AG04449 (cell line): ENCODE results near the gene HEATR5B.

Experiments used
- CTCF ChIA-PET: fragments of 350-600 bp; formaldehyde crosslinking; extraction: SDS; loops from one replicate; lab custom pipeline; 2021; ENCODE audit warnings: antibody characterized with exemption; lab: Yijun Ruan, JAX
- POLR2A ChIA-PET: fragments of 400-600, 350-600 bp; formaldehyde crosslinking; extraction: SDS; loops from one replicate; lab custom pipeline; 2020; ENCODE audit warnings: antibody characterized with exemption, inconsistent platforms; lab: Yijun Ruan, JAX
- DNase-seq: peaks from one replicate; pipeline ENCODE4 v3.0.0-alpha.2; 2010; ENCODE audit warnings: low read depth, low spot score
- H3K4me3 ChIP-seq: 2 replicates; pipeline ENCODE4 v1.5.1; 2011; ENCODE audit warnings: low read depth, mild to moderate bottlenecking, control low read depth, low read length
- TF ChIP-seq, protein P1 (sequence below): IDR thresholded peaks from one replicate; pipeline ENCODE4 v1.5.1; 2011; ENCODE audit warnings: mild to moderate bottlenecking, moderate library complexity, low read length, control low read depth, inconsistent platforms; ENCODE audit not compliant: insufficient read depth; ENCODE audit errors: missing control alignments

The HEATR5B gene

DNA sequence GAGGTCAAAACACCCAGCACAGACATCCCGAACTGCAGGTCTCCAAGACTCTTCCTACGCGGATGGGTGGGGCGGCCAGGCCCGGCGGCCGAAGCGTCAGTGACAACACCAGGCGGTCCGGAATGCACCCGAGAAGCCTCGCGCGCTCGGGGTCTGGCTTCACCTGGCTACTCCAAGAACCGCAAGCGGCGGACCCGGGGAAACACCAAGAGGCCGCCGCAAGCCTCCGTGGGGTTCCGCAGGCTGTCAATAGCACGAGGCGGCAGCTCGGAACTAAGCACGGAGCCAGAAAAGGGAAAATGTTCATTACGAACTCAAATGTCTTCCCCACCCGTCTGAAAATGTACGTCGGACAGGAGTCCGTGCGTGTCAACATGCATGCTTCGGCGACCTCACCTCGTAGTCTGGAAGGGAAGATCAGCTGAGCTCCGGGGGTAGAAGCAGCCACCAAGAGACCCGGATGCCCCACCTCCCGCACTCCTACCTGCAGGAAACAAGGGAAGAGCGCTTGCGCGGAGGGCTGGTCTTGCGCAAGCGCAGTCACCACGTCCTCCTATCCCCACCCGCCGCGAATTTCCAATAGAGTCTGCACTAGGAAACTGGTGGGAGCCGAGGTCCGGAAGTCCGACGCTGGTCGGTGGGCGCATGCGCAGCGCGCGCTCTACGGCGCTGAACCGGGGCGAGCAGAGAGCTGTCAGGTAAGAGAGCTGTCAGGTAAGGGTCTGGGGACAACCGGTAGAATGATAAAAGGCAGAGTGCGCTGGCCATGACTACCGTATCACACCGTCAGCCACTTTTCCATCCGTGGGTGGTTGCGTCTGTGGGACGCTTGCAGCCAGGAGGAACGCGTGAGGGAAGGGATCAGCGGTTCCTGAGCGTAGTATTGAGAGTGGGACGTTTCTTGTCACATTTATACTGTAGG is at the start of gene HEATR5B, which contains the start of gene GPATCH11:
HEATR5B (minus strand) TSS at position 500 of the 922 bp plus-strand sequence. CDS start 958 bp downstream, outside the sequence.
GPATCH11 (plus strand) TSS at position 646 of the 922 bp plus-strand sequence. CDS start 3,864 bp downstream, outside the sequence.
- POLR2A ChIA-PET, result interaction anchor here (0.6 kb wide), 1 partner anchor 1667 kb away, joined by 3 read pairs; the partner anchor contains the start of gene SRSF7
- DNase-seq, result peak; percentile 79
- H3K4me3 ChIP-seq, result peak within 1 kb of the TSS; percentile 99
- CTCF ChIA-PET, result no interaction called here
- TF ChIP-seq, protein P1, sequence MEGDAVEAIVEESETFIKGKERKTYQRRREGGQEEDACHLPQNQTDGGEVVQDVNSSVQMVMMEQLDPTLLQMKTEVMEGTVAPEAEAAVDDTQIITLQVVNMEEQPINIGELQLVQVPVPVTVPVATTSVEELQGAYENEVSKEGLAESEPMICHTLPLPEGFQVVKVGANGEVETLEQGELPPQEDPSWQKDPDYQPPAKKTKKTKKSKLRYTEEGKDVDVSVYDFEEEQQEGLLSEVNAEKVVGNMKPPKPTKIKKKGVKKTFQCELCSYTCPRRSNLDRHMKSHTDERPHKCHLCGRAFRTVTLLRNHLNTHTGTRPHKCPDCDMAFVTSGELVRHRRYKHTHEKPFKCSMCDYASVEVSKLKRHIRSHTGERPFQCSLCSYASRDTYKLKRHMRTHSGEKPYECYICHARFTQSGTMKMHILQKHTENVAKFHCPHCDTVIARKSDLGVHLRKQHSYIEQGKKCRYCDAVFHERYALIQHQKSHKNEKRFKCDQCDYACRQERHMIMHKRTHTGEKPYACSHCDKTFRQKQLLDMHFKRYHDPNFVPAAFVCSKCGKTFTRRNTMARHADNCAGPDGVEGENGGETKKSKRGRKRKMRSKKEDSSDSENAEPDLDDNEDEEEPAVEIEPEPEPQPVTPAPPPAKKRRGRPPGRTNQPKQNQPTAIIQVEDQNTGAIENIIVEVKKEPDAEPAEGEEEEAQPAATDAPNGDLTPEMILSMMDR, result no peak

DNA sequence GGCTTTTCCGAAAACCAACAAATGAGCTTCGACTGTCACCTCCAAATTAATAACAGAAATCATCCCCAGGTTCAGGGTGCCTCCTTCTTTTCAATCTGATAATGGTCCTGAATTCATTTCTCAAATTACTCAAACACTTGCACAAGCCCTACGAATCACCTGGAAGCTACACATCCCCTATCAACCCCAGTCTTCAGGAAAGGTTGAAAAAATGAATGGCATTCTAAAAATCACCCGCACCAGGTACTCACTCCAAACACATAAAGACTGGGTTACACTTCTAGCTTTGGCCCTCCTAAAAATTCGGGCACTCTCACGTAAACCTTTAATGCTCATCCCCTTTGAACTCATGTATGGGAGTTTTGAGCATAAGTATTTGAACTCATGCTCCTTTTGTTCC is 48.7 kb upstream of the HEATR5B start:
- DNase-seq, result no peak
- TF ChIP-seq, protein P1, result no peak
- H3K4me3 ChIP-seq, result no peak overlapping the region
- CTCF ChIA-PET, result no interaction called here
- POLR2A ChIA-PET, result no interaction called here

DNA sequence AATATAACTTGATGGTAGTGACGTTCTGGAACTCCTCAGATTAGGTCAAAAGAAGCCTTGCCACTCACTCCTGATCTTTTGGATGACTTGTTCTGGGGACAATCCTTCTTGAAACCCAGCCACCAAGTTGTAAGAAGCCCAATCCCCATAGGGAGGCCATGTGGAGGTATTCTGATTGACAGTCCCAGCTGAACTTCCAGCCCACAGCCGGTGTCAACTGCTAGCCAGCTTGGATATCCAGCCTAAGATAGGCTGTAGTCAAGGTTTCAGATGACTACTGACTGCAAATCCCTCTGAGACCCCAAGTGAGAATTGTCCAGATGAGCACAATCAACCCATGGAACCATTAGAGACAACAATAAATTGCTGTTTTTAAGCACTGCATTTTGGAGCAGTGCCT is 41.2 kb upstream of the HEATR5B start:
- H3K4me3 ChIP-seq, result no peak overlapping the region
- TF ChIP-seq, protein P1, result no peak
- ChIA-PET CTCF (no interaction called here), POLR2A (no interaction called here)
- no peak for DNase-seq

DNA sequence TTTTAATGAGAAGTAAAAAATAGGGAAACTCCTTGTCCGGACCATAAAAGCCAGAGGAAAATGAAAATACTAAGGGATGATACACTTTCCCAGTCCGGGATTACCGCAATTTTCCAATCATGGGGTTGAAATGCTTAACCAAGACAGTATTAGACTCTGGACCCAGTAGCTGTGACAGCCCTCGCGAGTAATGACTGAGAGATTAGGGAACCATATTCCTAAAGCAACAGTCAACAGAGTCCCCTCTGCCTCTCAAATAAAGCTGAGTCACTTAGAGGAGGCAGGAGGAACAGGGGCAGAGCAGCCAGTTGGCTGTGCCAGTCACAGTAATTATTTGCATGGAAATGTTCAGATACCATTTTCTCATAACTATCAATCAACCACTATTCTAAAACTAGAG is 35.0 kb upstream of the HEATR5B start:
- DNase-seq, result no peak
- TF ChIP-seq, protein P1, result no peak
- H3K4me3 ChIP-seq, result no peak overlapping the region
- ChIA-PET CTCF (interaction anchor here (1.4 kb wide), 1 partner anchor 9 kb away, joined by 5 read pairs; no protein-coding TSS in a partner anchor), POLR2A (no interaction called here)

DNA sequence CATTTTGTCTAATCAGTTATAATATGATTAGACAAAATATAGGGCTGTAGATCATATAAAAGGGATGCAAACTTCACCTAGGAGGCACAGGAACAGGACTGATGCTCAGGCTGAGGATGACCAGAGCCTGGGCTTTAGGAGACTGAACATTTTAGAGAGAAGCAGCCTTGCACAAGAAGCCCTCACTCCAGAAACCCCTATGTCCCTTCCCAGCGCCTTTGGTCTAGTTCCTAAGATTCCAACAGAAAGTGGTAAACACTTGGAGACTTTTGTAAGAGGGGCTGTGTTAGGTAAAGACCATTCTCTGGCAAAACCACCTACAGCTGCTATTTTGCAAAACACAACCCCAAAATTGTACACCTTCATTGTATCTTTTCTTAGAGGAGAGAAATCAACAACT is 33.4 kb upstream of the HEATR5B start:
- TF ChIP-seq, protein P1, result no peak
- H3K4me3 ChIP-seq, result no peak overlapping the region
- POLR2A ChIA-PET, result no interaction called here
- no peak for DNase-seq
- CTCF ChIA-PET, result no interaction called here

DNA sequence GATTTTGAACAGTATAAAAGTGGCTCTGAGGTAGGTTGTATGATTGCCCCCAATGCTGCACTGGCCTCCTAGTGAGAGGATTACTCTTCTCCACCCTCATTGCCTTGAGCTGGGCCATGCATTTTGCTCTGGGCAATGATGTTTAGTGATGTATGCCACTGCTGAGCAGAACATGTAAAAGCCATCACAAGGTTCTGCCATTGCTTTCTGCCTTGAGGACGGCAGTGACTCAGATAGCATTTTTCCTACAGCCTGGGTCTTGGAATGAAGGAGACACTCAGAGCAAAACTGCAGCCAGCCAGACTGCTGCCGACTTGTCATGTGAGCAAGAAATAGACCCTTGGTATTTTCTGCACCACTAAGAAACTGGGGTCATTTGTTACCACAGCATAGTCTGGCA is 27.8 kb upstream of the HEATR5B start:
- CTCF ChIA-PET, result no interaction called here
- no peak for DNase-seq
- H3K4me3 ChIP-seq, result no peak overlapping the region
- POLR2A ChIA-PET, result no interaction called here
- TF ChIP-seq, protein P1, result no peak
